Dermis blood vessel endothelial cell (primary cell): ENCODE results near the gene NLRP4. TPM values are rescaled to one million over a fixed set of nuclear protein-coding genes. Genes with fewer than 3 reads are reported as not detected.

Experiments used
- DNase-seq: peaks from one replicate; pipeline ENCODE4 v3.0.0; 2010
- total RNA-seq: library from RNA; depleted of rRNA; stranded (reverse); fragments of >200 nt; gene quantifications from 2 replicates; pipeline ENCODE4 v1.2.3, GENCODE V29; 2014

NLRP4 gene, protein sequence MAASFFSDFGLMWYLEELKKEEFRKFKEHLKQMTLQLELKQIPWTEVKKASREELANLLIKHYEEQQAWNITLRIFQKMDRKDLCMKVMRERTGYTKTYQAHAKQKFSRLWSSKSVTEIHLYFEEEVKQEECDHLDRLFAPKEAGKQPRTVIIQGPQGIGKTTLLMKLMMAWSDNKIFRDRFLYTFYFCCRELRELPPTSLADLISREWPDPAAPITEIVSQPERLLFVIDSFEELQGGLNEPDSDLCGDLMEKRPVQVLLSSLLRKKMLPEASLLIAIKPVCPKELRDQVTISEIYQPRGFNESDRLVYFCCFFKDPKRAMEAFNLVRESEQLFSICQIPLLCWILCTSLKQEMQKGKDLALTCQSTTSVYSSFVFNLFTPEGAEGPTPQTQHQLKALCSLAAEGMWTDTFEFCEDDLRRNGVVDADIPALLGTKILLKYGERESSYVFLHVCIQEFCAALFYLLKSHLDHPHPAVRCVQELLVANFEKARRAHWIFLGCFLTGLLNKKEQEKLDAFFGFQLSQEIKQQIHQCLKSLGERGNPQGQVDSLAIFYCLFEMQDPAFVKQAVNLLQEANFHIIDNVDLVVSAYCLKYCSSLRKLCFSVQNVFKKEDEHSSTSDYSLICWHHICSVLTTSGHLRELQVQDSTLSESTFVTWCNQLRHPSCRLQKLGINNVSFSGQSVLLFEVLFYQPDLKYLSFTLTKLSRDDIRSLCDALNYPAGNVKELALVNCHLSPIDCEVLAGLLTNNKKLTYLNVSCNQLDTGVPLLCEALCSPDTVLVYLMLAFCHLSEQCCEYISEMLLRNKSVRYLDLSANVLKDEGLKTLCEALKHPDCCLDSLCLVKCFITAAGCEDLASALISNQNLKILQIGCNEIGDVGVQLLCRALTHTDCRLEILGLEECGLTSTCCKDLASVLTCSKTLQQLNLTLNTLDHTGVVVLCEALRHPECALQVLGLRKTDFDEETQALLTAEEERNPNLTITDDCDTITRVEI
- total RNA-seq: under 0.01 TPM in 1 of 2 replicates, not detected in the other

DNA sequence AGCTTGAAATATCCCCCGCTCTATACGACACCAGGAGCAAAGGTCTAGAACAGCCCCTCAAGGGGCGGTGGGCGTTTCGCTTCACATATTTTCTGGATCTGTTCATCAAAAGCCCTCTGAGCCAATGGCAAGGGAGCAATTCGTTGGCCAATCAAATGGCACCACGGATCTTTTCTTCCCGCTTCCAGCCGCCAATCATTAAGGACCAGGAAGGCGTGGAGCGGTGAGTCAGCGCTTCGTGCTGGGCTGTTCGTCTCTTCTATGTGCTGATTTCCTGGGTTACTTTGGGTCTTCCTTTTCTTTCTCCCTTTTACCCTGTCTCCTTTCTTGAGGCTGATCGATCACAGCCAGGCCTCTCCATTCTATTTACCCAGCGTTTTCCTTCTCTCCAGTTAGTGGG is at the start of gene NLRP4:
Gene NLRP4, plus strand, starts transcription at position 201 of the 400 bp plus-strand sequence. CDS start 15,541 bp downstream, outside the sequence.
- no peak for DNase-seq

DNA sequence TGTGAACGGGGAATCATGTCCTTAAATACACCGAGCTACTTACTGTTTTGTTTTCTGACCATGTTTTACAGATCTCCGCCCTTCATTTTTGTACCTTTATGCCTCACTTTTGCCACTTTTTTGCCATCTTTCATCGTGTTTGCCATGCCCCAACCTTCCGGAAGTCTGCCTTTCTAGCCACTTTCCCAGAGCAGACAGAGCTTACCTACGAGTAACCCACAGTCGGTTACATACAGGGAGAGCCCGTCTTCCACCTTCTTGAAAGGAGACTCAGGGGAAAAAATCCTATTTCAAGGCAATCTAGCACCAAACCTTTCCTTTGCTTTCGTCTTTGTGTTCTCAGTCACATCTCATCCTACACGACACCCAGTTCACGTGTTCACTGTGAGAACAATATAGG is 41.3 kb upstream of the NLRP4 start:
- DNase-seq: no peak

DNA sequence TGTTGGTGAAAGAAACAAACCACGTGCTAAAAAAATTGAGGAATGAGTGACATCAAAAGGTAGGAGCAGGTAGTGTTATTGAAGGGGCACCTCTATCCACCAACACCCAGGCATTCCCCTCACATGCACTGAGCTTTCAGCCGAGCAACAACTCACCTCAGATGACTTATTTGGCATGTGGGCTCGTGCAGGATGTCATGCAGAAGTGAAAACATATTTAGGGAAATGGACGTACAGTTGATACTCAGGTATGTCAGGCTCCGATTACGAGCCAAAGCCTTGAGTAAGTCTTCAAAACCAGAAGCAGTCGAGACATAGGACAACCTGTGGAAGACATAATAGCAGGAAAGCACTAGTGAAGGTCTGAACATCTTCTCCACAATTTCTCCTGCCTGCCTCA is 34.9 kb upstream of the NLRP4 start:
- DNase-seq: no peak

DNA sequence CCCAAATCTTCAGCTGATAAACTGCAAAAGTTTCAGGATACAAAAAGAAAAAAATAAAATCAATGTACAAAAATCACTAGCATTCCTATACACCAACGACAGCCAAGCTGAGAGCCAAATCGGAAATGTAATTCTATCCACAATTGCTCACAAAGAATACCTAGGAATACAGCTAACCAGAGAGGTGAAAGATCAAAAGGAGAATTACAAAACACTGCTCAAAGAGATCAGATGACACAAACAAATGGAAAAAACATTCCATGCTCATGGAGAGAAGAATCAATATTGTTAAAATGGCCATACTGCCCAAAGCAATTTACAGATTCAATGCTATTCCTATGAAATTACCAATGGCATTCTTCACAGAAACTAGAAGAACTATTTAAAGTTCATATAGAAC is 34.1 kb upstream of the NLRP4 start:
- DNase-seq: no peak

DNA sequence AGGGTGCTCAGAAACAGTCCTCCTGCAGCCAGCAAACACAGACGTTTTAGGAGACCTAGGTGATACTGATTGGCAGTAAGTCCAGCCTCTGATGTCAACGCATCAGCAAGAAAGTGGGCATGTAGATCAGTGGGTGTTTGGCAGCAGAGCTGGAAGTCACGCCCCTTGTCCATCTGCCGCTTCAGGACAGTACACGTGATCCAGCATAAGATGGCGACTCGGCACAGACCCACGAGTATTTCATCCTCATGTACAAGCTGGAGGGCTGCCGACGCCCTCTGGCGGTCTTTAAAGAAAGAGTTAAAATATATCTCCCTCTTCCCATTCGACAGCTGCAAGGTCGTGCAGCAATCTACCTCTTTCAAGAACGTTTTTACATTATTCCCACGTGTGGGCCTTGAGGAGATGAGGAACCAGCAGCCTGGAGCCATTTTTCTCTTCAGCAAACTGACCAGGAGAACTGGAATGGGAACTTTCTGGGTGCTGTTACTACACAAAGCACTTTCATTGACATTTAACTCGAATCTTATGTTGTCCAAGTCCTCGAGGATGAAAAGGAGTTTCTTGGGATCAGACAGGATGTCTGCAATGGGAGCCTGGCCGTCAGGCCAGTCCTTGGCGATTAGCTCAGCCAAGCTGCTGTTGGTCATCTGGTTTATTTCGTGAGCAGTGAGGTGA is 26.8 kb upstream of the NLRP4 start:
- DNase-seq: peak; percentile 84

DNA sequence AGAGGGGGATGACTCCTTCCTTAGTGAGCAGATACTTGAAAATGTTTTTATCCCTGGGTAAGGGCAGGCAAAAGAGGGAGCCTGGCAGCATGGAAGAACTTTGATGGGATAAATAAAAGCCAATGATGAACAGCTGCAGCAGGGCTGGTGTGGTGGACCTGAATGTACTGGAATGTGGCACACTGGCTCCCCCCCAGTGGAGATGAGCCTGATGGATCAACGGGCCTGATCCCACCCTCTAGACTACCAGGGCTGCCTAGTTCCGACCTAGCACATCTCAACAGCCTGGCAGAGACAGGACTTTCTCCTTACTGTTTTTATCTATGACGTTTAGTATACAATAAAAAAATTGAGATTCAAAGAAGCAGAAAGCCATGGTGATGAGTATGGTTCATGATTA is 25.0 kb upstream of the NLRP4 start:
- no peak for DNase-seq

DNA sequence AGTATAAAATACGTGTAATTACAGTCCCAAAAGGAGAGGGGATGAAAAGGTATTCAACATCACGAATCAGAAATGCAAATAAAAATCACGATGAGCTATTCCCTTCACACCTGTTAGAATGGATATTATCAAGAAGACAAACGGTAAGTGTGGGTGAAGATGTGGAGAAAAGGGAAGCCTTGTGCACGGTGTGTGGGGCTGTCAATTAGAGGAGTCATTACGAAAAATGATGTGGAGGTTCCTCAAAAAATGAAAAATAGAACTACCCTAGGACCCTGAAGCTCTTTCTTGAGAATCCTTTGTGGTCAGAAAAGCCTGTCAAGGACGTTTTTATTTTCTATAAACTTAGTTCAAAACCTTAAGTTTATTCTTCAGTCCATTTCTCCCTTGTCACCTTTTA is 23.9 kb upstream of the NLRP4 start:
- no peak for DNase-seq

DNA sequence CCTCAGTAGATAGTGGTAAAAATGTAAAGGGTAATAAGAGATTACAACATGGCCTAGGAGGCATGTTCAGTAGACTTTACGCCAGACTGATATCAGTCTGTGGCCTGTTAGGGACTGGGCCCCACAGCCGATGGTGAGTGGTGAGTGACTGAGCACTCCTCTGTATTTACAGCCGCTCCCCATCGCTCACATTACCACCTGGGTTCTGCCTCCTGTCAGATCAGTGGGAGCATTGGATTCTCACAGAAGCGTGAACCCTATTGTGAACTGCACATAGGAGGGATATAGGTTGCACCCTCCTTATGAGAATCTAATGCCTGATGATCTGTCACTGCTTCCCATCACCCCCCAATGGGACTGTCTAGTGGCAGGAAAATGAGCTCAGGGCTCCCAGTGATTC is 22.4 kb upstream of the NLRP4 start:
- DNase-seq: no peak

DNA sequence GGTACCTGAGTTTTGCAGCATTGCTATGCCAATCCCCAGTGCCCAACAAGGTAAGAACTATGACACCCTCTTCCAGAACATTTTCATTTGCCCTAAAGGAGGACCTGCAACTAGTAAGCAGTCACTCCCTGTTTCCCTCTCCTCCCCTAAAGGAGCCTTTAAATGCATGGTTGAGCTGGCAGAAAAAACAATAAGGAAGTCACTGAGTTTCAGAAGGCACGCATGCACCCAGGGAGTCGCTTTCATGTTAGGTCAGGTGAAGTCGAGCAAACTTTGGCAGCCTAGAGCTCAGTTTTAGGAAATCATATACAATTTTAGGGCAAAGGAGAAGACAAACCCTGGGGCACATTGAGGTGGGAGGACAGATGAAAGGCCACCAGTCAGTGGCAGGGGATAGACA is 16.3 kb upstream of the NLRP4 start:
- no peak for DNase-seq

DNA sequence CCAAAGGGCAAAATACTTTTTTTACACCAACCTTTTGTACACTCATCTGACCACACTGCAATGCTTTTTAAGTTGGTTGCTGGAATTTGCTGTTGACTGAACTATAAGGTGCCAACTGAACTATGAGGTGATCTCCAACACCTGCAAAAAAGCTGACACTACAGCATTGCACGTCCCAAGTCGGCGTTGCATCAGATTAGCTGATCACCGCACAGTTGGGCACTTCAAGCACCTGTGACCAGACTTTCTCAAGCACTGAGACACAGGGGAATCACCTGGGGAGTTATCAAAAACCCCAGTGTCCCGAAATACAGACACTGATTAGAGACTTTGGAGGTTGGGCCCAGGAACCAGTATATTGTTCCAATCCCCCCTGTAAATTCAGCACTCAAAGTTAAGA is 5.7 kb upstream of the NLRP4 start:
- no peak for DNase-seq

DNA sequence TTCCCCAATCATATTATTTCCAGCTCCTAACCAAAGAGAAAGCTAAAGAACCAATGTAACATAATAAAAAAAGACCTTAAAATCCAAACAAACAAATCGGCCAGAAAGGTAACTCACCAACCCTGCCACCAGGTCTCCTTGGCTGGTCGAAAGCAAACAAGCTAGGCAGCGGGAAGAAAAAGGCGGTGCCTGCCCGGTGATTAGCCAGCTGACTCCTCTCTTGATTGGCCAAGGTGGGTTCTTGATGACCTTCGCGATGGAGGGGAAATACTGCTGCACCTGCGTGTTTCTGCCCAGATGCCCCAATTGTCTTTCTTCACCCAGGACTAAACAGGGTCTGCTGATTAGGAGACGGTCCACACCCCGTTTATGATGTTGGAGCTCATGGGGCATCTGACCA is 4.5 kb upstream of the NLRP4 start, which contains the start of gene NLRP11:
Gene NLRP11, minus strand, starts transcription at position 154 of the 400 bp plus-strand sequence. CDS start 13,825 bp downstream, outside the sequence.
- DNase-seq: no peak

DNA sequence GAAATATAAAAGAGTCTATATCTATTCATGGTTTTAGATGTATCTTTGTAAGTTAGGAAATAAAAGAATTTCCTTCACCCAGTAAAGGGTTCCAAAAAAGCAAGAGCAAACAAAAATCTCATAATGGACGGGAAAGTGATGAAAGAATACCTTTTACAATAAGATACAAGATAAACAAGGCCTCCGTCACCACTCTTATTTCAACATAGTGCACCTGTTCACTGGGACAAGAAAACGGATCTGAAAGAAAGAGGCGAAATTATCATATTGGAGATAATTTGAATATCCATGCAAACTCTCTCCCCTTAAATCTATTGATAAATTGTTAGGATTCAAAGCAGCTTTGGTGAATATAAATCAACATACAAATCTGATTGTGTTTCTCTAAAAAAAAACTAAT is 3.7 kb upstream of the NLRP4 start:
- DNase-seq: no peak

DNA sequence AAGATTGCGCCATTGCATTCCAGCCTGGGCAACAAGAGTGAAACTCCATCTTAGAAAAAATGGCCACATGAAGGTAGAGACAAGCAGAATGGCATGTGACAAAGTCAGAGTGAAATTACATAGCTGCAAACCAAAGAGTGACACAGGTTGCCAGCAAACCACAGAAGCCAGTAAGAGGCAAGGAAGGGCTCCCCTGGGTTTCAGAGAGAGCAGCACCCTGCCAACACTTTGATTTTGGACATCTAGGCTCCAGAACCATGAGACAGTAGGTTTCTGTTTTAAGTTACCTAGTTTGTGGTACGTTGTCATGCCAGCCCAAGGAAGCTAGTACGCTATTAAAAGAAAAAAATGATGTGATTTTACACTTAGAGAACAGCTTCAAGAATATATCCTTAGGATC is 1.9 kb downstream of the NLRP4 start:
- DNase-seq: no peak

DNA sequence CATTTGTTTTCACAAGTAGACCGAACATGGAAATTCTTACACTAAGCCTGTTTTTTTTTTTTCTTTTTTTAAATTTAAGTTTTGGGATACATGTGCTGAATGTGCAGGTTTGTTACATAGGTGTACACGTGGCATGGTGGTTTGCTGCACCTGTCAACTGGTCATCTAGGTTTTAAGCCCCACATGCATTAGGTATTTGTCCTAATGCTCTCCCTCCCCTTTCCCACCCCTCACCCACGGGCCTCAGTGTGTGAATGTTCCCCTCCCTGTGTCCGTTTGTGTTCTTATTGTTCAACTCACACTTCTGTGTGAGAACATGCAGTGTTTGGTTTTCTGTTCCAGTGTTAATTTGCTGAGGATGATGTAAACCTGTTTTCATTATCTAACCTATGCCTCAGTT is 2.6 kb downstream of the NLRP4 start:
- DNase-seq: no peak

DNA sequence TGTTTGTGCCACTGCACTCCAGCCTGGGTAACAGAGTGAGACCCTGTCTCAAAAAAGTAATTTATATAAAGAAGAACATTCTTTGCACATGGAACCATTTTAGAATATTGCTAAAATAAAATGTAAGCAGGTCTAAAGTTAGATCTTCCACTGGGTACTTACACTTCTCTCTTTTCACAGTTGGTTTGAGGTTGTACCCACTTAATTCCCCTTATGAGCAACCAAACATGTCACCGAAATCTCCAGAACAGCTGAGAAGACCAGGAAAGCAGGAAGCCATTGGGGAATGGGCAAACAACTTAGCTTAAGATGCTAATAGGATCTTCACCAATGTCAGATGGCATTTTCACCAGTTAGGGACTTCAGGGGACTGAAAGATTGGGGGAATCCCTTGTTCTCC is 18.8 kb downstream of the NLRP4 start:
- DNase-seq: no peak

DNA sequence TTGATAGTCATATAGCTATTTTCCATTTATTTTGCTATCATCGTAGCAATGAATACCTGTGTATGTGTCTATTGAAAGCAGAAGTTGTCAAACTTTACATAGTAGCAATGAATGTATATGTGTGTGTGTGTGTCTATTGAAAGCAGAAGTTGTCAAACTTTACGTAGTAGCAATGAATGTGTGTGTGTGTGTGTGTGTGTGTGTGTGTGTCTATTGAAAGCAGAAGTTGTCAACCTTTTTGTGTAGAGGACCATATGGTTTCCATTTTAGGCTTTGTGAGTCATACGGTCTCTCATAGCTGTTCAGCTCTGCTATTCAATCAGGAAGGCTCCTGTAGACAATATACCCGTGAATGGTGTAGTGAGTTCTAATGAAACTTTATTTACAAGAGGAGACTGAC is 20.8 kb downstream of the NLRP4 start:
- no peak for DNase-seq

DNA sequence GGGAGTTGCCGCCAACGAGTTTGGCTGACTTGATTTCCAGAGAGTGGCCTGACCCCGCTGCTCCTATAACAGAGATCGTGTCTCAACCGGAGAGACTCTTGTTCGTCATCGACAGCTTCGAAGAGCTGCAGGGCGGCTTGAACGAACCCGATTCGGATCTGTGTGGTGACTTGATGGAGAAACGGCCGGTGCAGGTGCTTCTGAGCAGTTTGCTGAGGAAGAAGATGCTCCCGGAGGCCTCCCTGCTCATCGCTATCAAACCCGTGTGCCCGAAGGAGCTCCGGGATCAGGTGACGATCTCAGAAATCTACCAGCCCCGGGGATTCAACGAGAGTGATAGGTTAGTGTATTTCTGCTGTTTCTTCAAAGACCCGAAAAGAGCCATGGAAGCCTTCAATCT is 21.6 kb downstream of the NLRP4 start:
- DNase-seq: no peak

DNA sequence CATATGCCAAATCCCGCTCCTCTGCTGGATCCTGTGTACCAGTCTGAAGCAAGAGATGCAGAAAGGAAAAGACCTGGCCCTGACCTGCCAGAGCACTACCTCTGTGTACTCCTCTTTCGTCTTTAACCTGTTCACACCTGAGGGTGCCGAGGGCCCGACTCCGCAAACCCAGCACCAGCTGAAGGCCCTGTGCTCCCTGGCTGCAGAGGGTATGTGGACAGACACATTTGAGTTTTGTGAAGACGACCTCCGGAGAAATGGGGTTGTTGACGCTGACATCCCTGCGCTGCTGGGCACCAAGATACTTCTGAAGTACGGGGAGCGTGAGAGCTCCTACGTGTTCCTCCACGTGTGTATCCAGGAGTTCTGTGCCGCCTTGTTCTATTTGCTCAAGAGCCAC is 22.1 kb downstream of the NLRP4 start:
- DNase-seq: no peak

DNA sequence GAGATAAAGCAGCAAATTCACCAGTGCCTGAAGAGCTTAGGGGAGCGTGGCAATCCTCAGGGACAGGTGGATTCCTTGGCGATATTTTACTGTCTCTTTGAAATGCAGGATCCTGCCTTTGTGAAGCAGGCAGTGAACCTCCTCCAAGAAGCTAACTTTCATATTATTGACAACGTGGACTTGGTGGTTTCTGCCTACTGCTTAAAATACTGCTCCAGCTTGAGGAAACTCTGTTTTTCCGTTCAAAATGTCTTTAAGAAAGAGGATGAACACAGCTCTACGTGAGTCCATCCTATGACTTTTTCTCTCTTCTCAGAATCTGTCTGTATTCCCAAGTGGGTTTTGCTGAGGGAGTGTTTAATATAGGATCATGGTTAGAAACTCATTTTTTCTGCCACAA is 22.6 kb downstream of the NLRP4 start:
- no peak for DNase-seq

DNA sequence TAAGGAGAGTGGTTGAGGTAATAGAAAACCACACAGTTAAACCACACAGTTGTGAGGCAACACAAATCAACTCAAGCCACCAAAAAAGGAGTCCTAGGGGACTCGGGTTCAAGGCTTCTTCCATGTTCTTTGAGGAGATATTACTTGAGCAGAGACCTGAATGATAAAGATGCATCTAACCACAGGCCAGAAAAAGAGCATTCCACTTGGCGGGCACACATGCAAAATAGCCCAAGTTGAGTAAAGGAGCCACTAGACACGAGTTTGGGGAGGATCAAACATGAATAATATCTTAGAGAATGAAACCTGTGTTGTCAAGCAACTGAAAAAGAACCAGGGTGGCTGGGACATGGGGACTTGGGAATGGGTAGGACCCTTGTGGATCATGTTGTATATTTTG is 30.2 kb downstream of the NLRP4 start:
- no peak for DNase-seq

DNA sequence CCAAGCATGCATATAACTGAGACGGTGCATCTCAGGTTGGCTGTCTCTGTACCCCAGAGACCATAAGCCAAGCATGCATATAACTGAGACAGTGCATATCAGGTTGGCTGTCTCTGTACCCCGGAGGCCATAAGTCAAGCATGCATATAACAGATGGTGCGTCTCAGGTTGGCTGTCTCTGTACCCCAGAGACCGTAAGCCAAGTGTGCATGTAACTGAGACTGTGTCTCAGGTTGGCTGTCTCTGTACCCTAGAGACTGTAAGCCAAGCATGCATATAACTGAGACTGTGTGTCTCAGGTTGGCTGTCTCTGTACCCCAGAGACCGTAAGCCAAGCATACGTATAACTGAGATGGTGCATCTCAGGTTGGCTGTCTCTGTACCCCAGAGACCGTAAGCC is 30.8 kb downstream of the NLRP4 start:
- DNase-seq: no peak

DNA sequence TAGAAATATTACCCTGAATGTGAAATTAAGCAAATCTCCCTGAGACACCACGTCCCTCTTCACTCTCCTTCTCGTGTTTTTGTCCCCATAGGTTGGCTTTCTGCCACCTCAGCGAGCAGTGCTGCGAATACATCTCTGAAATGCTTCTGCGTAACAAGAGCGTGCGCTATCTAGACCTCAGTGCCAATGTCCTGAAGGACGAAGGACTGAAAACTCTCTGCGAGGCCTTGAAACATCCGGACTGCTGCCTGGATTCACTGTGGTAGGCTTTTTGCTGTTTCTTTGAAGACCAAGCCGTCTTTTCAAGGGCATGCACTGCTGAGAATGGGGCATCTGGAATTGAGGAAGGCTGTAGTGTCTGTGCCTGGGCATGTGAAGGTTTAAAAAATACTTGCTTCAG is 34.4 kb downstream of the NLRP4 start:
- no peak for DNase-seq

DNA sequence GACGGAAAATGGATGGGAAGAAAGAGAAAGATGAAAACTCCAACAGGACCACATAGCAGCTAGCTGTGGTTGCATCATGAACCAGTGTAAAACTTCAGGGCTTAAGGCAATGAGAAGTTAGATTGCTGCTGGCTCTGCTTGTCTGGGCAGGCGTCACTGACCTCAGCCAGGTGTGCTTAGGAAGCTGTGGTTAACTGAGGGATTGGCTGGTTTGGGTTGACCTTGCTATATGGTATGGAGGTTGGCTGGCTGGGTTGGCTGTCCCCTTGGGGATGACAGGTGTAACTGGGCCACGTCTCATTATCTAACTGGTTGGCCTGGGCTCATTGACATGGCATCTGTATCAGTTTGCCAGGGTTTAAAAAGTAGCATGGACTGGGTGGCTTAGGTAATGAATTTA is 40.9 kb downstream of the NLRP4 start:
- no peak for DNase-seq
